GM23338 (cell line): Measurements from ENCODE around the gene MAMLD1. TPM values are rescaled to one million over a fixed set of nuclear protein-coding genes. Genes with fewer than 3 reads are reported as not detected.

Experiments used
- ATAC-seq: fragments of 200-7000 bp; cut with Tn5 transposase; 3 replicates; pipeline ENCODE4 v1.9.1; 2020
- DNase-seq: peaks from one replicate; pipeline ENCODE4 v3.0.0-alpha.2; 2015; ENCODE audit warnings: low spot score
- H2AFZ ChIP-seq: fragments of 200-600 bp; sonication (generic); 2 replicates; pipeline ENCODE4 v1.8.0; 2016; ENCODE audit warnings: antibody characterized with exemption, mild to moderate bottlenecking, moderate library complexity
- H3F3A ChIP-seq: fragments of 200-600 bp; sonication (generic); replicated peaks from 2 replicates; pipeline ENCODE4 v1.8.0; 2017; ENCODE audit warnings: antibody characterized with exemption, mixed run types, low read depth
- H3K27ac ChIP-seq: fragments of 200-600 bp; sonication (generic); 2 replicates; pipeline ENCODE4 v1.6.1; 2016; ENCODE audit warnings: low read depth
- H3K27me3 ChIP-seq: fragments of 200-600 bp; sonication (generic); 2 replicates; pipeline ENCODE4 v1.8.0; 2016; ENCODE audit warnings: mild to moderate bottlenecking, mixed run types, moderate library complexity; ENCODE audit not compliant: insufficient read depth
- H3K36me3 ChIP-seq: fragments of 200-600 bp; sonication (generic); 2 replicates; pipeline ENCODE4 v1.8.0; 2016; ENCODE audit warnings: mild to moderate bottlenecking; ENCODE audit not compliant: insufficient read depth
- H3K4me1 ChIP-seq: fragments of 200-600 bp; sonication (generic); 2 replicates; pipeline ENCODE4 v1.8.0; 2016; ENCODE audit warnings: mild to moderate bottlenecking, moderate library complexity; ENCODE audit not compliant: insufficient read depth
- H3K4me2 ChIP-seq: fragments of 200-600 bp; sonication (generic); 2 replicates; pipeline ENCODE4 v1.7.1; 2017; ENCODE audit warnings: mixed run types
- H3K4me3 ChIP-seq: fragments of 200-600 bp; sonication (generic); 2 replicates; pipeline ENCODE4 v1.6.1; 2016; ENCODE audit warnings: mixed run types
- H3K79me2 ChIP-seq: fragments of 200-600 bp; sonication (generic); replicated peaks from 2 replicates; pipeline ENCODE4 v1.8.0; 2017; ENCODE audit warnings: mild to moderate bottlenecking; ENCODE audit not compliant: insufficient read depth
- H3K9me2 ChIP-seq: fragments of 200-600 bp; sonication (generic); 2 replicates; pipeline ENCODE4 v1.8.0; 2017; ENCODE audit not compliant: insufficient read depth
- H4K20me1 ChIP-seq: fragments of 200-600 bp; sonication (generic); replicated peaks from 2 replicates; pipeline ENCODE4 v1.8.0; 2017; ENCODE audit warnings: mild to moderate bottlenecking; ENCODE audit not compliant: insufficient read depth
- H3K27ac Mint-ChIP-seq: 2 replicates; pipeline ENCODE4 v1.8.0; 2020; ENCODE audit warnings: inconsistent platforms, mild to moderate bottlenecking, moderate library complexity, mixed read lengths
- H3K27me3 Mint-ChIP-seq: 3 replicates; pipeline ENCODE4 v1.8.0; 2022; ENCODE audit warnings: low read depth, mild to moderate bottlenecking, moderate library complexity, mixed read lengths, inconsistent platforms; ENCODE audit not compliant: insufficient read depth, poor library complexity
- H3K36me3 Mint-ChIP-seq: 3 replicates; pipeline ENCODE4 v1.8.0; 2021; ENCODE audit warnings: low read depth, mild to moderate bottlenecking, inconsistent platforms, moderate library complexity, mixed read lengths
- H3K4me1 Mint-ChIP-seq: 3 replicates; pipeline ENCODE4 v1.8.0; 2020; ENCODE audit warnings: mild to moderate bottlenecking, inconsistent platforms, mixed read lengths
- H3K4me3 Mint-ChIP-seq: 3 replicates; pipeline ENCODE4 v1.8.0; 2021; ENCODE audit warnings: moderate library complexity, mild to moderate bottlenecking, inconsistent platforms, mixed read lengths
- H3K9me3 Mint-ChIP-seq: 3 replicates; pipeline ENCODE4 v1.8.0; 2020; ENCODE audit warnings: moderate library complexity, mild to moderate bottlenecking, inconsistent platforms, mixed read lengths
- CREB1 ChIP-seq: fragments of 250-450 bp; sonication (Bioruptor Pico); IDR thresholded peaks from 2 replicates; pipeline ENCODE4 v1.5.0; 2020; ENCODE audit warnings: low read depth, mild to moderate bottlenecking, moderate library complexity
- EZH2 ChIP-seq: fragments of 200-600 bp; sonication (generic); IDR thresholded peaks from one replicate; pipeline ENCODE4 v1.8.0; 2017; ENCODE audit warnings: antibody characterized with exemption, mild to moderate bottlenecking, low read depth; ENCODE audit not compliant: unreplicated experiment
- EZH2phosphoT487 ChIP-seq: fragments of 200-600 bp; sonication (generic); IDR thresholded peaks from one replicate; pipeline ENCODE4 v1.8.1; 2018; ENCODE audit warnings: antibody characterized with exemption; ENCODE audit not compliant: unreplicated experiment
- JUNB ChIP-seq: IDR thresholded peaks from one replicate; pipeline ENCODE4 v1.6.1; 2016; ENCODE audit warnings: antibody characterized with exemption; ENCODE audit not compliant: unreplicated experiment
- NANOG ChIP-seq: IDR thresholded peaks from 2 replicates; pipeline ENCODE4 v1.6.1; 2016; ENCODE audit warnings: antibody characterized with exemption, borderline replicate concordance
- POLR2AphosphoS5 ChIP-seq: IDR thresholded peaks from 2 replicates; pipeline ENCODE4 v1.6.1; 2016; ENCODE audit warnings: antibody characterized with exemption, low read depth
- STAT1 ChIP-seq: IDR thresholded peaks from one replicate; pipeline ENCODE4 v1.6.1; 2016; ENCODE audit warnings: antibody characterized with exemption; ENCODE audit not compliant: unreplicated experiment
- ZNF114 ChIP-seq: fragments of 250-450 bp; sonication (Bioruptor Pico); IDR thresholded peaks from 2 replicates; pipeline ENCODE4 v1.5.0; 2020; ENCODE audit warnings: mild to moderate bottlenecking, moderate library complexity
- ZNF331 ChIP-seq: fragments of 250-450 bp; sonication (Bioruptor Pico); IDR thresholded peaks from 2 replicates; pipeline ENCODE4 v1.5.0; 2020; ENCODE audit warnings: low read depth, mild to moderate bottlenecking, moderate library complexity
- polyA plus RNA-seq: library from polyadenylated mRNA; unstranded; fragments of >200 nt; fragmentation: Nextera tagmentation; extraction: Ambion mirVana; gene quantifications from 2 replicates; pipeline ENCODE4 v1.2.1, GENCODE V29; 2016
- total RNA-seq: library from RNA; depleted of rRNA; stranded (reverse); fragments of >200 nt; shearing (Covaris generic); gene quantifications from 2 replicates; pipeline ENCODE4 v1.2.3, GENCODE V29; 2014
- TF ChIP-seq, protein P1 (sequence below): IDR thresholded peaks from 2 replicates; pipeline ENCODE4 v1.6.1; 2016; ENCODE audit warnings: antibody characterized with exemption
- TF ChIP-seq, protein P2 (sequence below): fragments of 250-450 bp; sonication (Bioruptor Pico); IDR thresholded peaks from 2 replicates; pipeline ENCODE4 v1.5.0; 2020; ENCODE audit warnings: mild to moderate bottlenecking, moderate library complexity
- TF ChIP-seq, protein P3 (sequence below), 2 experiments: fragments of 200-600 bp in 1 of 2; sonication (generic) in 1 of 2; conservative IDR thresholded peaks; 2 replicates each; pipeline versions ENCODE4 v1.5.1 to v1.6.1; 2016 to 2017; ENCODE audit warnings: antibody characterized with exemption in 2 of 2, low read depth in 2 of 2, mild to moderate bottlenecking in 2 of 2, moderate library complexity in 1 of 2
- TF ChIP-seq, protein P4 (sequence below): IDR thresholded peaks from one replicate; pipeline ENCODE4 v1.6.1; 2018; ENCODE audit warnings: antibody characterized with exemption; ENCODE audit not compliant: unreplicated experiment

Gene MAMLD1
- total and polyA plus RNA-seq, 2 experiments from 2014 or later, result 0.13 to 0.21 TPM

DNA sequence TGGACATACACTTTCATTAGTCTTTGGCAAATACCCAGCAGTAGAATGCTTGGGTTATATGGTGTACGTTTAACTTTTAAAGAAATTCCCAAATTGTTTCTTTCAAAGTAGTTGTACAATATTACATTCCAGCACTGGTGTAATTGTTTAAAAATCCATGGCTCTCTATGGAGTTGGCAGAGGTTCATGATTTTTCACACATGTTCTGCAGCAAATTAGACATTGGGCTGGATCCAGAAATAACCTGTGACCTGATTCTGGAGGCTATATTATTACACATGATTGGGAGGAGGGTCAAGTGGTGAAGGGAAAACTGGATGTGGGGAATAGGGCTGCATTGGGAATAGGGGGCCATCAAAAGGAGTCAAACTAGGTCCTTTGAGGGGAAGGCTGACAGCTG is 41.9 kb downstream of the MAMLD1 start:
- H3K4me3 Mint-ChIP-seq, result no peak overlapping the region
- H4K20me1 ChIP-seq, result no peaks in the 10 kb centered on the region
- H3K36me3 ChIP-seq, result no peaks in the 10 kb centered on the region
- H2AFZ ChIP-seq, result no peak overlapping the region
- H3K27ac Mint-ChIP-seq, result no peak overlapping the region
- H3F3A ChIP-seq, result no peaks in the 10 kb centered on the region
- H3K27me3 Mint-ChIP-seq, result no peaks in the 10 kb centered on the region
- TF ChIP-seq NANOG, result no peak
- no peak for TF ChIP-seq EZH2phosphoT487
- TF ChIP-seq, protein P1, sequence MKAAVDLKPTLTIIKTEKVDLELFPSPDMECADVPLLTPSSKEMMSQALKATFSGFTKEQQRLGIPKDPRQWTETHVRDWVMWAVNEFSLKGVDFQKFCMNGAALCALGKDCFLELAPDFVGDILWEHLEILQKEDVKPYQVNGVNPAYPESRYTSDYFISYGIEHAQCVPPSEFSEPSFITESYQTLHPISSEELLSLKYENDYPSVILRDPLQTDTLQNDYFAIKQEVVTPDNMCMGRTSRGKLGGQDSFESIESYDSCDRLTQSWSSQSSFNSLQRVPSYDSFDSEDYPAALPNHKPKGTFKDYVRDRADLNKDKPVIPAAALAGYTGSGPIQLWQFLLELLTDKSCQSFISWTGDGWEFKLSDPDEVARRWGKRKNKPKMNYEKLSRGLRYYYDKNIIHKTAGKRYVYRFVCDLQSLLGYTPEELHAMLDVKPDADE, result no peak
- no peak for TF ChIP-seq JUNB
- no peak for TF ChIP-seq ZNF331 (CRISPR knock-in tag)
- TF ChIP-seq CREB1 (CRISPR knock-in tag), result no peak
- TF ChIP-seq, protein P2, sequence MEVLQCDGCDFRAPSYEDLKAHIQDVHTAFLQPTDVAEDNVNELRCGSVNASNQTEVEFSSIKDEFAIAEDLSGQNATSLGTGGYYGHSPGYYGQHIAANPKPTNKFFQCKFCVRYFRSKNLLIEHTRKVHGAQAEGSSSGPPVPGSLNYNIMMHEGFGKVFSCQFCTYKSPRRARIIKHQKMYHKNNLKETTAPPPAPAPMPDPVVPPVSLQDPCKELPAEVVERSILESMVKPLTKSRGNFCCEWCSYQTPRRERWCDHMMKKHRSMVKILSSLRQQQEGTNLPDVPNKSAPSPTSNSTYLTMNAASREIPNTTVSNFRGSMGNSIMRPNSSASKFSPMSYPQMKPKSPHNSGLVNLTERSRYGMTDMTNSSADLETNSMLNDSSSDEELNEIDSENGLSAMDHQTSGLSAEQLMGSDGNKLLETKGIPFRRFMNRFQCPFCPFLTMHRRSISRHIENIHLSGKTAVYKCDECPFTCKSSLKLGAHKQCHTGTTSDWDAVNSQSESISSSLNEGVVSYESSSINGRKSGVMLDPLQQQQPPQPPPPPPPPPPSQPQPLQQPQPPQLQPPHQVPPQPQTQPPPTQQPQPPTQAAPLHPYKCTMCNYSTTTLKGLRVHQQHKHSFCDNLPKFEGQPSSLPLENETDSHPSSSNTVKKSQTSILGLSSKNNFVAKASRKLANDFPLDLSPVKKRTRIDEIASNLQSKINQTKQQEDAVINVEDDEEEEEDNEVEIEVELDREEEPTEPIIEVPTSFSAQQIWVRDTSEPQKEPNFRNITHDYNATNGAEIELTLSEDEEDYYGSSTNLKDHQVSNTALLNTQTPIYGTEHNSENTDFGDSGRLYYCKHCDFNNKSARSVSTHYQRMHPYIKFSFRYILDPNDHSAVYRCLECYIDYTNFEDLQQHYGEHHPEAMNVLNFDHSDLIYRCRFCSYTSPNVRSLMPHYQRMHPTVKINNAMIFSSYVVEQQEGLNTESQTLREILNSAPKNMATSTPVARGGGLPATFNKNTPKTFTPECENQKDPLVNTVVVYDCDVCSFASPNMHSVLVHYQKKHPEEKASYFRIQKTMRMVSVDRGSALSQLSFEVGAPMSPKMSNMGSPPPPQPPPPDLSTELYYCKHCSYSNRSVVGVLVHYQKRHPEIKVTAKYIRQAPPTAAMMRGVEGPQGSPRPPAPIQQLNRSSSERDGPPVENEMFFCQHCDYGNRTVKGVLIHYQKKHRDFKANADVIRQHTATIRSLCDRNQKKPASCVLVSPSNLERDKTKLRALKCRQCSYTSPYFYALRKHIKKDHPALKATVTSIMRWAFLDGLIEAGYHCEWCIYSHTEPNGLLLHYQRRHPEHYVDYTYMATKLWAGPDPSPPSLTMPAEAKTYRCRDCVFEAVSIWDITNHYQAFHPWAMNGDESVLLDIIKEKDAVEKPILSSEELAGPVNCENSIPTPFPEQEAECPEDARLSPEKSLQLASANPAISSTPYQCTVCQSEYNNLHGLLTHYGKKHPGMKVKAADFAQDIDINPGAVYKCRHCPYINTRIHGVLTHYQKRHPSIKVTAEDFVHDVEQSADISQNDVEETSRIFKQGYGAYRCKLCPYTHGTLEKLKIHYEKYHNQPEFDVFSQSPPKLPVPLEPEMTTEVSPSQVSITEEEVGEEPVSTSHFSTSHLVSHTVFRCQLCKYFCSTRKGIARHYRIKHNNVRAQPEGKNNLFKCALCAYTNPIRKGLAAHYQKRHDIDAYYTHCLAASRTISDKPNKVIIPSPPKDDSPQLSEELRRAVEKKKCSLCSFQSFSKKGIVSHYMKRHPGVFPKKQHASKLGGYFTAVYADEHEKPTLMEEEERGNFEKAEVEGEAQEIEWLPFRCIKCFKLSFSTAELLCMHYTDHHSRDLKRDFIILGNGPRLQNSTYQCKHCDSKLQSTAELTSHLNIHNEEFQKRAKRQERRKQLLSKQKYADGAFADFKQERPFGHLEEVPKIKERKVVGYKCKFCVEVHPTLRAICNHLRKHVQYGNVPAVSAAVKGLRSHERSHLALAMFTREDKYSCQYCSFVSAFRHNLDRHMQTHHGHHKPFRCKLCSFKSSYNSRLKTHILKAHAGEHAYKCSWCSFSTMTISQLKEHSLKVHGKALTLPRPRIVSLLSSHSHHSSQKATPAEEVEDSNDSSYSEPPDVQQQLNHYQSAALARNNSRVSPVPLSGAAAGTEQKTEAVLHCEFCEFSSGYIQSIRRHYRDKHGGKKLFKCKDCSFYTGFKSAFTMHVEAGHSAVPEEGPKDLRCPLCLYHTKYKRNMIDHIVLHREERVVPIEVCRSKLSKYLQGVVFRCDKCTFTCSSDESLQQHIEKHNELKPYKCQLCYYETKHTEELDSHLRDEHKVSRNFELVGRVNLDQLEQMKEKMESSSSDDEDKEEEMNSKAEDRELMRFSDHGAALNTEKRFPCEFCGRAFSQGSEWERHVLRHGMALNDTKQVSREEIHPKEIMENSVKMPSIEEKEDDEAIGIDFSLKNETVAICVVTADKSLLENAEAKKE (CRISPR knock-in tag), result no peak
- TF ChIP-seq POLR2AphosphoS5, result no peak
- no peak for TF ChIP-seq STAT1
- TF ChIP-seq ZNF114 (CRISPR knock-in tag), result no peak
- TF ChIP-seq, protein P3, sequence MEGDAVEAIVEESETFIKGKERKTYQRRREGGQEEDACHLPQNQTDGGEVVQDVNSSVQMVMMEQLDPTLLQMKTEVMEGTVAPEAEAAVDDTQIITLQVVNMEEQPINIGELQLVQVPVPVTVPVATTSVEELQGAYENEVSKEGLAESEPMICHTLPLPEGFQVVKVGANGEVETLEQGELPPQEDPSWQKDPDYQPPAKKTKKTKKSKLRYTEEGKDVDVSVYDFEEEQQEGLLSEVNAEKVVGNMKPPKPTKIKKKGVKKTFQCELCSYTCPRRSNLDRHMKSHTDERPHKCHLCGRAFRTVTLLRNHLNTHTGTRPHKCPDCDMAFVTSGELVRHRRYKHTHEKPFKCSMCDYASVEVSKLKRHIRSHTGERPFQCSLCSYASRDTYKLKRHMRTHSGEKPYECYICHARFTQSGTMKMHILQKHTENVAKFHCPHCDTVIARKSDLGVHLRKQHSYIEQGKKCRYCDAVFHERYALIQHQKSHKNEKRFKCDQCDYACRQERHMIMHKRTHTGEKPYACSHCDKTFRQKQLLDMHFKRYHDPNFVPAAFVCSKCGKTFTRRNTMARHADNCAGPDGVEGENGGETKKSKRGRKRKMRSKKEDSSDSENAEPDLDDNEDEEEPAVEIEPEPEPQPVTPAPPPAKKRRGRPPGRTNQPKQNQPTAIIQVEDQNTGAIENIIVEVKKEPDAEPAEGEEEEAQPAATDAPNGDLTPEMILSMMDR (conservative IDR thresholded peaks at IDR 0.05; ENCODE audit: low read depth in 2 of 2), result no peak
- no peak for TF ChIP-seq EZH2
- TF ChIP-seq, protein P4, sequence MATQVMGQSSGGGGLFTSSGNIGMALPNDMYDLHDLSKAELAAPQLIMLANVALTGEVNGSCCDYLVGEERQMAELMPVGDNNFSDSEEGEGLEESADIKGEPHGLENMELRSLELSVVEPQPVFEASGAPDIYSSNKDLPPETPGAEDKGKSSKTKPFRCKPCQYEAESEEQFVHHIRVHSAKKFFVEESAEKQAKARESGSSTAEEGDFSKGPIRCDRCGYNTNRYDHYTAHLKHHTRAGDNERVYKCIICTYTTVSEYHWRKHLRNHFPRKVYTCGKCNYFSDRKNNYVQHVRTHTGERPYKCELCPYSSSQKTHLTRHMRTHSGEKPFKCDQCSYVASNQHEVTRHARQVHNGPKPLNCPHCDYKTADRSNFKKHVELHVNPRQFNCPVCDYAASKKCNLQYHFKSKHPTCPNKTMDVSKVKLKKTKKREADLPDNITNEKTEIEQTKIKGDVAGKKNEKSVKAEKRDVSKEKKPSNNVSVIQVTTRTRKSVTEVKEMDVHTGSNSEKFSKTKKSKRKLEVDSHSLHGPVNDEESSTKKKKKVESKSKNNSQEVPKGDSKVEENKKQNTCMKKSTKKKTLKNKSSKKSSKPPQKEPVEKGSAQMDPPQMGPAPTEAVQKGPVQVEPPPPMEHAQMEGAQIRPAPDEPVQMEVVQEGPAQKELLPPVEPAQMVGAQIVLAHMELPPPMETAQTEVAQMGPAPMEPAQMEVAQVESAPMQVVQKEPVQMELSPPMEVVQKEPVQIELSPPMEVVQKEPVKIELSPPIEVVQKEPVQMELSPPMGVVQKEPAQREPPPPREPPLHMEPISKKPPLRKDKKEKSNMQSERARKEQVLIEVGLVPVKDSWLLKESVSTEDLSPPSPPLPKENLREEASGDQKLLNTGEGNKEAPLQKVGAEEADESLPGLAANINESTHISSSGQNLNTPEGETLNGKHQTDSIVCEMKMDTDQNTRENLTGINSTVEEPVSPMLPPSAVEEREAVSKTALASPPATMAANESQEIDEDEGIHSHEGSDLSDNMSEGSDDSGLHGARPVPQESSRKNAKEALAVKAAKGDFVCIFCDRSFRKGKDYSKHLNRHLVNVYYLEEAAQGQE, result no peak
- H3K36me3 Mint-ChIP-seq, result no peaks in the 10 kb centered on the region
- H3K4me1 Mint-ChIP-seq, result no peaks in the 10 kb centered on the region
- no peaks in the 10 kb centered on the region for H3K79me2 ChIP-seq
- H3K27me3 ChIP-seq, result no peaks in the 10 kb centered on the region
- no peak for DNase-seq
- ATAC-seq, result no peak
- H3K9me2 ChIP-seq, result no peaks in the 10 kb centered on the region
- no peaks in the 10 kb centered on the region for H3K9me3 Mint-ChIP-seq
- no peaks in the 10 kb centered on the region for H3K4me1 ChIP-seq
- no peak overlapping the region for H3K27ac ChIP-seq
- H3K4me2 ChIP-seq, result no peak overlapping the region
- H3K4me3 ChIP-seq, result no peak overlapping the region
